Measurements from ENCODE around the gene WIZ. TPM values are rescaled to one million over a fixed set of nuclear protein-coding genes. Genes with fewer than 3 reads are reported as not detected.

The WIZ gene
- total and polyA plus RNA-seq, 2 donors (not counting 1 experiment from before 2014, with no cell fraction given): 15.0 to 24.8 TPM

DNA sequence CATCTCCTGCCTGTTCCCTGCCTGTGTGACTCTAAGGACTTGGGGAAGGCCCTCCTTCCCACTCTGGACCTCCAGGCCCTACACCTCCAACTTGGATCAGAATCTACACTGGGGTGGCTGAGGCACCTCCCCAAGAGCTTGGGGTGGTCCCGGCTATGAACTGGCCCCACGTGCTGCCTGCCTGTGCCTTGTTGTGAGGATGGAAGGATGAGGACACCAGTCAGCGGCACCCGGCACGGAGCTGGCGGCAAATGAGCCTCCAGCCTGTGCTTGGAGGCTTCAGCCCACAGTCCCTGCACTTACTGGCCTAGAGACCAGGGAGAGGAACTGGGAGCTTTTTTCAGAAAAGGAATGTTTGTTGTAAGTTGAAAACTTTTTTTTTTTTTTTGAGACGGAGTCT, 78.6 kb downstream of the WIZ start:
- TF ChIP-seq EZH2 (IDR thresholded peaks at IDR 0.05; ENCODE audit: borderline replicate concordance, insufficient read depth, low read depth, low read length, poor library complexity, severe bottlenecking): no peak
- TF ChIP-seq, protein P1, sequence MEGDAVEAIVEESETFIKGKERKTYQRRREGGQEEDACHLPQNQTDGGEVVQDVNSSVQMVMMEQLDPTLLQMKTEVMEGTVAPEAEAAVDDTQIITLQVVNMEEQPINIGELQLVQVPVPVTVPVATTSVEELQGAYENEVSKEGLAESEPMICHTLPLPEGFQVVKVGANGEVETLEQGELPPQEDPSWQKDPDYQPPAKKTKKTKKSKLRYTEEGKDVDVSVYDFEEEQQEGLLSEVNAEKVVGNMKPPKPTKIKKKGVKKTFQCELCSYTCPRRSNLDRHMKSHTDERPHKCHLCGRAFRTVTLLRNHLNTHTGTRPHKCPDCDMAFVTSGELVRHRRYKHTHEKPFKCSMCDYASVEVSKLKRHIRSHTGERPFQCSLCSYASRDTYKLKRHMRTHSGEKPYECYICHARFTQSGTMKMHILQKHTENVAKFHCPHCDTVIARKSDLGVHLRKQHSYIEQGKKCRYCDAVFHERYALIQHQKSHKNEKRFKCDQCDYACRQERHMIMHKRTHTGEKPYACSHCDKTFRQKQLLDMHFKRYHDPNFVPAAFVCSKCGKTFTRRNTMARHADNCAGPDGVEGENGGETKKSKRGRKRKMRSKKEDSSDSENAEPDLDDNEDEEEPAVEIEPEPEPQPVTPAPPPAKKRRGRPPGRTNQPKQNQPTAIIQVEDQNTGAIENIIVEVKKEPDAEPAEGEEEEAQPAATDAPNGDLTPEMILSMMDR (IDR thresholded peaks at IDR 0.05): no peak
- no peak overlapping the region for H3K27ac ChIP-seq (ENCODE audit: low read length in 2 of 2)
- Mint-ChIP-seq H3K27me3 (no peaks in the 10 kb centered on the region), H3K4me1 (peaks cover 5% of the 10 kb centered on the region), H3K9me3 (ENCODE audit: insufficient read depth) (no peaks in the 10 kb centered on the region), H3K4me3 (no peak overlapping the region), H3K27ac (no peak overlapping the region)
- H3K4me1 ChIP-seq (ENCODE audit: control insufficient read depth in 2 of 2, insufficient read depth in 2 of 2, low read length in 2 of 2): peaks cover 0 to 4% of the 10 kb centered on the region in 2 donors
- peaks cover 2 to 87% of the 10 kb centered on the region in 2 experiments for H3K36me3 ChIP-seq (replicated peaks in 1 of 2; ENCODE audit: control extremely low read depth in 1 of 2, control insufficient read depth in 1 of 2, extremely low read depth in 1 of 2, insufficient read depth in 2 of 2, low read length in 1 of 2)
- ATAC-seq (ENCODE audit: low read depth): no peak
- H3K27me3 ChIP-seq (replicated peaks in 1 of 4; ENCODE audit: control extremely low read depth in 1 of 4, control insufficient read depth in 3 of 4, insufficient read depth in 4 of 4, low read length in 3 of 4): no peaks in the 10 kb centered on the region
- DNase-seq: no peak
- no peak overlapping the region for H3K4me2 ChIP-seq (replicated peaks; ENCODE audit: low read depth, low read length, poor library complexity, severe bottlenecking)
- POLR2A ChIA-PET: no interaction called here
- no peak overlapping the region for H3K4me3 ChIP-seq (ENCODE audit: control extremely low read depth in 1 of 5, extremely low read depth in 1 of 5, insufficient read depth in 1 of 5, low read depth in 2 of 5, low read length in 4 of 5)
- CTCF ChIA-PET: interaction anchor here (1.1 kb wide), 1 partner anchor 11 kb away, joined by 3 read pairs; no protein-coding TSS in a partner anchor
- no peak overlapping the region for H3K9ac ChIP-seq (ENCODE audit: low read length)
- H2AFZ ChIP-seq (ENCODE audit: insufficient read depth, low read depth, low read length, poor library complexity, severe bottlenecking): no peak overlapping the region
- WGBS (ENCODE audit: insufficient coverage): 98% methylated on average over 5 of the region's 7 CpGs
- H4K20me1 ChIP-seq (ENCODE audit: control insufficient read depth, insufficient read depth, low read length, poor library complexity, severe bottlenecking): peaks cover 86% of the 10 kb centered on the region
- intact Hi-C loops (cut with micrococcal nuclease): no loop called here
- H3K79me2 ChIP-seq (ENCODE audit: control insufficient read depth, insufficient read depth, low read length): peaks cover 84% of the 10 kb centered on the region
- H3K9me3 ChIP-seq (ENCODE audit: control extremely low read depth in 1 of 3, control insufficient read depth in 2 of 3, insufficient read depth in 1 of 3, low read length in 2 of 3): no peaks in the 10 kb centered on the region

Small RNA genes lying within 50 kb of the gene (small RNA-seq; reads per million reads assigned to genes)
- not detected for gene MIR1470 (ENCODE audit: insufficient read length, low read depth, low replicate concordance)

Other genes with a start within 250 kb of the WIZ start
- 0.05 and 0.39 TPM in 2 replicates for gene NOTCH3, start 249.0 kb downstream of the WIZ start, total RNA-seq
- 0.01 and 0.06 TPM in 2 replicates for gene NOTCH3, start 249.0 kb downstream of the WIZ start, polyA plus RNA-seq
- gene EPHX3, start 217.5 kb downstream of the WIZ start, total RNA-seq: 0.27 TPM in 1 of 2 replicates, not detected in the other
- not detected in 2 replicates for gene EPHX3, start 217.5 kb downstream of the WIZ start, polyA plus RNA-seq
- 209 and 233 TPM in 2 replicates for gene BRD4, start 117.4 kb downstream of the WIZ start, total RNA-seq
- gene BRD4, start 117.4 kb downstream of the WIZ start, polyA plus RNA-seq: 27.3 and 30.7 TPM in 2 replicates
- 80.0 and 84.8 TPM in 2 replicates for gene AKAP8, start 70.2 kb downstream of the WIZ start, total RNA-seq
- gene AKAP8, start 70.2 kb downstream of the WIZ start, polyA plus RNA-seq: 30.0 and 46.3 TPM in 2 replicates
- 211 and 219 TPM in 2 replicates for gene AKAP8L, start 31.0 kb downstream of the WIZ start, total RNA-seq
- 151 and 184 TPM in 2 replicates for gene AKAP8L, start 31.0 kb downstream of the WIZ start, polyA plus RNA-seq
- 88.5 and 95.3 TPM in 2 replicates for gene RASAL3, start 14.6 kb upstream of the WIZ start, total RNA-seq
- gene RASAL3, start 14.6 kb upstream of the WIZ start, polyA plus RNA-seq: 154 and 155 TPM in 2 replicates
- not detected in 2 replicates for gene PGLYRP2, start 29.5 kb upstream of the WIZ start, total RNA-seq
- not detected in 2 replicates for gene PGLYRP2, start 29.5 kb upstream of the WIZ start, polyA plus RNA-seq
- not detected in 2 replicates for gene CYP4F22, start 58.6 kb upstream of the WIZ start, total RNA-seq
- gene CYP4F22, start 58.6 kb upstream of the WIZ start, polyA plus RNA-seq: 0.03 TPM in 1 of 2 replicates, not detected in the other
- gene CYP4F8, start 165.3 kb upstream of the WIZ start, total RNA-seq: not detected in 2 replicates
- gene CYP4F8, start 165.3 kb upstream of the WIZ start, polyA plus RNA-seq: not detected in 2 replicates
- gene CYP4F3, start 190.9 kb upstream of the WIZ start, total RNA-seq: 0.63 TPM in 1 of 2 replicates, not detected in the other
- 0.03 TPM in 1 of 2 replicates, not detected in the other for gene CYP4F3, start 190.9 kb upstream of the WIZ start, polyA plus RNA-seq
- not detected in 2 replicates for gene CYP4F12, start 223.1 kb upstream of the WIZ start, total RNA-seq
- gene CYP4F12, start 223.1 kb upstream of the WIZ start, polyA plus RNA-seq: not detected in 2 replicates

All from B cell (primary cell).